Activated naive CD4-positive, alpha-beta T cell (primary cell): ENCODE results near the gene PRX.
"Not testable (repeated sequence)": the region's sequence is repeated elsewhere in the genome, so short reads cannot be mapped to it uniquely, and the experiment has no call there.

Experiments
- DNase-seq, 4 experiments: peaks; one replicate each; lab custom pipeline; 2025; lab: John Stamatoyannopoulos, UW

PRX gene

GRCh38 chr19:40441719-40442253, 28.6 kb upstream of the PRX start:
- DNase-seq = no peak

DNA sequence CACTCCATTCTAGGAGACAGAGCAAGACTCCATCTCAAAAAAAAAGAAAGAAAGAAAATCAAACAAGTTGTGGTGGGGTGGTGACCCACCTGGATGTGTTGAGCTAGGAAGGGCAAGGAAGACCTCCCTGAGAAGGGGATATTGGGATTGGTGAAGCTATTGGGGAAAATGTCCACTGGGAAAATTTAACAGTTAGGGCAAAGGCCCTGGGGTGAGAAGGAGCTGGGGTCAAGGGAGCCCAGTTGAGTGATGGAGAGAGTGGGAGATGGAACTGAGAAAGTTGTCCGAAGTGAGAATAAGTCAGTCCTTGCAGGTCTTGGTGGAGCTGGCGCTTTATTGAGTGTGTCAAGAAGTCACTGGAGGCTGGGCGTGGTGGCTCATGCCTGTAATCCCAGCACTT, 25.1 kb upstream of the PRX start:
- DNase-seq = no peak

- DNase-seq = peak in 2 of 4 experiments; percentile 25 to 49
These were observed 20.4 kb upstream of the PRX start for GRCh38 chr19:40433391-40434216.

GRCh38 chr19:40432760-40433159, 19.6 kb upstream of the PRX start:
- DNase-seq = not testable (repeated sequence)

- no peak for DNase-seq
These were observed 18.5 kb upstream of the PRX start for GRCh38 chr19:40431698-40432097.

DNA sequence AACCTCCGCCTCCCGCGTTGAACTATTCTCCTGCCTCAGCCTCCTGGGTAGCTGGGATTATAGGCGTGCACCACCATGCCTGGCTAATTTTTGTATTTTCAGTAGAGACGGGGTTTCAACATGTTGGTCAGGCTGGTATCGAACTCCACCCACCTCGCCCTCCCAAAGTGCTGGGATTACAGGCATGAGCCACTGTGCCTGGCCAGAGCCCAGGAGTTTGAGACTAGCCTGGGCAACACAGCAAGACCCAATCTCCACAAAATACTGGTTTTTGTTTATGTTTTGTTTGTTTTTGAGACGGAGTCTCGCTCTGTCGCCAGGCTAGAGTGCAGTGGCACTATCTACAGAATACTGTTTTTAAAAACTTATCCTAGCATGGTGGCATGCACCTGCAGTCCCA, 17.1 kb upstream of the PRX start:
- DNase-seq = not testable (repeated sequence)

DNA sequence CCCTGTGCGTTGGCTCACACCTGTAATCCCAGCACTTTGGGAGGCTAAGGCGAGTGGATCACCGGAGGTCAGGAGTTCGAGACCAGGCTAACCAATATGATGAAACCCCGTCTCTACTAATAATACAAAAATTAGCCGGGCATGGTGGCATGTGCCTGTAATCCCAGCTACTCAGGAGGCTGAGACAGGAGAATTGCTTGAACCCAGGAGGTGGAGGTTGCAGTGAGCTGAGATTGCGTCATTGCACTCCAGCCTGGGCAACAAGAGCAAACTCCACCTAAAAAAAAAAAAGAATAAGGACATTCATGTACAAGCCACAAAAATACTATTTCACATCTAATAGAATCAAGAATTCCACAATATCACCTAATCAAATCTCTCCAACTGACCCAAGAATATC, 15.0 kb upstream of the PRX start:
- not testable (repeated sequence) for DNase-seq

DNA sequence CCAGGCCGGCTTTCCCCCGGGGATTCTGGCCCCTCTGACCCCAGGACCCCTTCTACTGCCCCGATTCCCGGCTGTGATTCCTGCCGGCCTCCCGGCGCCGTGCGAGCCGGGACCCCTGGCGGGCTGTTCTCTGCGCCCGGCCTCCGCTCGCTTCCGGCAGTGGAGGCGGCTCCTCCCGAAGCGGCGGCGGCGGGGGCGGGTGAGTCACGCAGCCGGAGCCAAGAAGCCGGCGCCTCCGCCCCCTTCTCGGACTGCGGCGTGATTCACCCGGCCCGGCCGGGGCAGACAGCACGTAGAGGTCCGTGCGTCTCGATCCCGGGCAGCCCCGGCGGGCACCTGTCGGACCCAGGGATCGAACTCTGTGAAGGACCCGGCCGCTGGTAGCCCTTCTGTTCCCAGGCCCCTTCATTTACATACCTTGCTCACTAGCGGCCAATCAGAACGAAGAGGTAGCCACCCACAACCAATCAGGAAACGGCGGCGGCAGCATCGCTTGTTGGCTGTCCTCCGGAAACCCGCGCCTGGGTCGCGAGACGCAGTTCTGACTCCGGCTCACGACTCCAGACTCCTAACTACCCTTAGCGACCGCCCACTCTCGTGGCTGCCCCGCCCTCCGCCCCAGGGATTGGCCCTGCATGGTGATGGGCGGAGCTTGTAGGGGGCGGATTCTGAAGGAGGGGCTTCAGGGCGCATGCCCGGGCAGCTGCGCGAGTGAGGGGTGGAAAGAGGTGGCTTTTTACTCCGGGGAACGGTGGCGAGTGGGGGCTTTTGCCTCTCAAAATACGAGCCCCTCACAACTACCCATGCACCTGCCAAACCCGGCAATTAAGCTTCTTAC, 12.5 kb upstream of the PRX start, which contains the start of gene SERTAD1:
TSS of gene SERTAD1 (minus strand) at position 543 of the 838 bp plus-strand sequence. CDS start 2,446 bp downstream, outside the sequence.
- peak; percentile 99 to 100 (median 99) for DNase-seq

GRCh38 chr19:40424637-40425449, 11.7 kb upstream of the PRX start:
- no peak for DNase-seq

GRCh38 chr19:40423938-40424337, 10.8 kb upstream of the PRX start:
- no peak for DNase-seq

- DNase-seq = no peak
These were observed 9.8 kb upstream of the PRX start for GRCh38 chr19:40422748-40423566.

- DNase-seq = no peak
These were observed 9.0 kb upstream of the PRX start for GRCh38 chr19:40421993-40422747.

DNA sequence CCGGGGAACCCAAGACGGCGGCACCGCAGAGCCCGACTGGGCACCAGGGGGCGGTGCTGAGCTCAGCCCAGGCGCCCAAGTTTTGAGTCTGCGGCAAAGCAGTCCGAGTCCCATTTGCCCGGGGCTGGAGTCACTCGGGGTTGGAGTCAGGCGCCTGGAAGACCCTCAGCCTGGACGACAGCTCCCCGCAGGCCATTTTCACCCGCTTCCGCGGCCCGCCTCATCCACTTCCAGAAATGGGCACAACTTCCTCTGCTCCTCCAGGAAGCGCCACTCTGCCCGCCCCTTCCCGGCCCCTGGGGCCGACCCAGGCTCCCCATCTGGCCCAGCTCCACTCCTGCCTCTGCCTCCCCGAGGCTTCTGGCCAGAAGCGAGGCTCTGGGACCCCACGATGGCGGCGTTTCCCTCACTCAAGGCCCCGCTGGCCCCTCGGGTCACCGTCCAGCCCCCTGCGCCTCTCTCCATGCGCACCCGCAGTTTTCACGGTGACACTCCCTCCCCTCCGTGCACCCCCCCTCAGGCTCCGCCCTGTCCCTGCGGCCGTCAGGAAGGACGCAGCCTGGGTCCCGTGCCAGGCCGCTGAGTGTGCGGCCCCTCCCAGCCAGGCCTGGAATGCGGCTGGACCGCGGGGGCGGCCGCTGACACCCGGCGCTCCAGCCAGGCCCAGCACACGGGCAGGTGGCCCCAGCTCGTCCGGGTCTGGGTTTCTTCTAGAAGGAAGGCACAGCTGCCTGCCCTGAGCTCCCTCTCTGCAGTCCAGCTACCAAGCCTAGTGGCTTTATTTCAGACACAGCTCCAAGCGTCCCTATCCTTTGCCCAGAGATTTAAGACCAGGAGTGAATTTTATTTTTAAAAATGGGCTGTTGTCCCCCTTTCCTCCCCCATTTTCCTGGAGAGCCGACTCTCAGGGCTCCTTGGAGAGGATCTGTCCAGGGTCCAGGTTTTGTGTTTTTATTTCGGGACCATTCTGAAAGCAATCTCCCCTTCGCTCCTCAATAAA, 7.9 kb upstream of the PRX start:
- DNase-seq = peak; percentile 29 to 77 (median 60)

- DNase-seq = no peak
These were observed 7.2 kb upstream of the PRX start for GRCh38 chr19:40420451-40420765.

GRCh38 chr19:40419780-40420179, 6.6 kb upstream of the PRX start:
- DNase-seq = no peak

DNA sequence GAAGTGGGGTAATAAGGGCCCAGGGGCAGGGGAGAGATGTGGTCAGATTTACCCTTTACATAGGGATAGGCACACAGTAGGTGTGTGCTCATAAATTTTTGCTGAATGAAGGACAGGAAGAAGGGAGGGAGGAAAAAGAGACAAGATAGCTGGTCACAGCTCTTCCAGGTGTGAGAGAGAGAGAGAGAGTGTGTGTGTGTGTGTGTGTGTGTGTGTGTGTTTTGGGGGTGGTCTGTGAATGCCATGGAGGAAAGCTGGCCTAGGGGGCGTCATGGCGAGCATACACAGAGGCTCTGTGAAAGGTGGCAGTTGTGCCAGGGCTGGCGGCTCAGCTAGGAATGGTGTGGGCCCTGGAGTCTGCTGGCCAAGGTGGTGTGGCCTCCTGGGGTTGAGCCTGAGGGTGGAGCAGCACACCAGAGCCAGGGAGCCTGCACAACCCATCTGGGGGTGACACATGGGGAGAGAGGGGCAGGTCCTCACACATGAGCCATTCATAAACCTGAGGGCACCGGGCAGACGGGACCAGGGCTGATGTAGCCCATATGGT, 6.0 kb upstream of the PRX start:
- DNase-seq = no peak

DNA sequence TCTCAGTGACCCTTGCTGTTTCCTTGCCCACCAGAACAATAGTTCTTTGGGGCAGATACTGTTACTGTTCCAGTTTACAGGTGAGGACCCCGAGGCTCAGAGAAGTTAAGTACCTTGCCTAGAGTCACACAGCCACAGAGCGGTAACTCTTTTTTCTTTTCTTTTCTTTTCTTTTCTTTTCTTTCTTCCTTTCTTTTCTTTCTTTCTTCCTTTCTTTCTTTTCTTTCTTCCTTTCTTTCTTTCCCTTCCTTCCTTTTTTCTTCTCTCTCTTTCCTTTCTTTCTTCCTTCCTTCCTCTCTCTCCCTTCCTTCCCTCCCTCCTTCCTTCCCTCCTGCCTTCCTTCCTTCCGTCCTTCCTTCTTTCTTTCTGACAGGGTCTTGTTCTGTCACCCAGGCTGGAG, 4.9 kb upstream of the PRX start:
- no peak for DNase-seq

DNA sequence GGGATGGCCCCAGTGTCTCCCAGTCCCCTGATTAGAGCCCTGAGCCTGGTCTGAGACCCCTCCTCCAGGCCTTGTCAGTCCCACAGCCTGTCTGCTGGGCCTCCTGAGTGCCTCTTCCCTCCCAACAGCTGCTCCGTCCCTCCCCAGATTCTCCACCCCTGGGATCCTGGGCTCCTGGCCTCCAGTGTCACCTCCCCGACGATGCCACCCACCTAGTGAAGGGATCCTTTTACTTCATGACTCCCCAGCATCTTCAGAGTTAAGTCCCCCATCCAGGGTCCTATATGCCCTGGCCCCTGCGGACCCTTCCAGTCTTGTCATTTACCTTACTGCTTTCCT, 4.4 kb upstream of the PRX start:
- no peak for DNase-seq
